HepG2 (cell line): ENCODE data around the gene ALDOA. TPM values are rescaled to one million over a fixed set of nuclear protein-coding genes. Genes with fewer than 3 reads are reported as not detected.
A peak's percentile ranks its signal among the peaks of the same experiment; 100 is the strongest.

Source experiments
- EP300 ChIP-seq, 3 experiments: sonication (generic) in 1 of 3; formaldehyde crosslinking in 1 of 3; IDR thresholded peaks; 2 replicates each; pipeline versions ENCODE4 v1.5.1 to v1.6.1; 2011 to 2020; ENCODE audit warnings: low read depth in 2 of 3, low read length in 2 of 3, borderline replicate concordance in 1 of 3, improper control_type of control experiment in 1 of 3, mild to moderate bottlenecking in 1 of 3, missing genetic modification reagents in 1 of 3, moderate library complexity in 1 of 3
- MAFK ChIP-seq, 2 experiments: IDR thresholded peaks in 1 of 2; conservative IDR thresholded peaks in 1 of 2; 2 replicates each; pipeline ENCODE4 v1.6.1; 2011; ENCODE audit warnings: improper control_type of control experiment in 2 of 2, low read length in 2 of 2
- MEIS2 ChIP-seq: sonication (generic); formaldehyde crosslinking; IDR thresholded peaks from 2 replicates; pipeline ENCODE4 v1.9.0; 2021; ENCODE audit warnings: mild to moderate bottlenecking, missing genetic modification reagents
- NFYC ChIP-seq: IDR thresholded peaks from 2 replicates; pipeline ENCODE4 v1.6.1; 2016; ENCODE audit warnings: missing genetic modification reagents, missing compliant biosample characterization
- NRL ChIP-seq: sonication (generic); formaldehyde crosslinking; IDR thresholded peaks from 2 replicates; pipeline ENCODE4 v1.5.0; 2020; ENCODE audit warnings: missing genetic modification reagents, mild to moderate bottlenecking, moderate library complexity, borderline replicate concordance
- PAWR ChIP-seq: sonication (generic); formaldehyde crosslinking; IDR thresholded peaks from 2 replicates; pipeline ENCODE4 v1.4.0; 2020; ENCODE audit warnings: missing genetic modification reagents, mild to moderate bottlenecking, borderline replicate concordance
- RBM22 ChIP-seq: fragments of 200-400 bp; formaldehyde crosslinking; optimal IDR thresholded peaks from 2 replicates; pipeline ENCODE3; 2017; ENCODE audit warnings: mild to moderate bottlenecking, low read length, moderate library complexity
- SAFB2 ChIP-seq: sonication (generic); formaldehyde crosslinking; IDR thresholded peaks from 2 replicates; pipeline ENCODE4 v1.5.1; 2020; ENCODE audit warnings: missing genetic modification reagents, low read depth, mild to moderate bottlenecking, borderline replicate concordance
- STAT5B ChIP-seq: sonication (generic); formaldehyde crosslinking; IDR thresholded peaks from 2 replicates; pipeline ENCODE4 v1.4.0; 2020; ENCODE audit warnings: missing genetic modification reagents
- TFDP2 ChIP-seq: sonication (generic); formaldehyde crosslinking; IDR thresholded peaks from 2 replicates; pipeline ENCODE4 v1.4.0; 2020; ENCODE audit warnings: missing genetic modification reagents
- USF2 ChIP-seq, 2 experiments: sonication (generic) in 1 of 2; formaldehyde crosslinking in 1 of 2; IDR thresholded peaks; 2 replicates each; pipeline versions ENCODE4 v1.5.1 to v1.6.1; 2011 to 2020; ENCODE audit warnings: borderline replicate concordance in 1 of 2, low read depth in 1 of 2, low read length in 1 of 2, mild to moderate bottlenecking in 1 of 2, missing genetic modification reagents in 1 of 2, moderate library complexity in 1 of 2
- WIZ ChIP-seq: sonication (generic); formaldehyde crosslinking; IDR thresholded peaks from 2 replicates; pipeline ENCODE4 v1.5.1; 2020; ENCODE audit warnings: mild to moderate bottlenecking, missing genetic modification reagents
- ZBTB2 ChIP-seq: sonication (generic); formaldehyde crosslinking; IDR thresholded peaks from 2 replicates; pipeline ENCODE4 v1.8.0; 2022; ENCODE audit warnings: low read depth, missing genetic modification reagents
- ZMYM3 ChIP-seq: sonication (generic); formaldehyde crosslinking; IDR thresholded peaks from 2 replicates; pipeline ENCODE4 v1.5.1; 2020; ENCODE audit warnings: mild to moderate bottlenecking, missing genetic modification reagents
- ZNF33A ChIP-seq: sonication (generic); formaldehyde crosslinking; IDR thresholded peaks from 2 replicates; pipeline ENCODE4 v1.5.1; 2020; ENCODE audit warnings: missing genetic modification reagents, mild to moderate bottlenecking, moderate library complexity, borderline replicate concordance
- ZNF704 ChIP-seq: sonication (generic); formaldehyde crosslinking; IDR thresholded peaks from 2 replicates; pipeline ENCODE4 v1.8.1; 2023; ENCODE audit warnings: mild to moderate bottlenecking, inconsistent platforms, moderate library complexity, missing genetic modification reagents, borderline replicate concordance
- ZNF788 ChIP-seq: sonication (generic); formaldehyde crosslinking; IDR thresholded peaks from 2 replicates; pipeline ENCODE4 v1.5.0; 2020; ENCODE audit warnings: mild to moderate bottlenecking, missing genetic modification reagents, borderline replicate concordance
- ZSCAN5A ChIP-seq: sonication (generic); formaldehyde crosslinking; IDR thresholded peaks from 2 replicates; pipeline ENCODE4 v1.8.0; 2022; ENCODE audit warnings: mild to moderate bottlenecking, missing genetic modification reagents, borderline replicate concordance
- polyA plus RNA-seq, 8 experiments: library from polyadenylated mRNA; depleted of rRNA in 3 of 8; stranded (reverse) in 7 of 8; unstranded in 1 of 8; fragments of >200 nt; fragmentation: Illumina TruSeq in 4 of 8; extraction: Trizol in 4 of 8; gene quantifications; 2 replicates each; pipeline versions ENCODE4 v1.2.1 to v1.2.3, GENCODE V29; 2011 to 2016; ENCODE audit warnings: low read depth in 4 of 8, missing spikeins in 1 of 8, mixed read lengths in 1 of 8; ENCODE audit not compliant: insufficient read depth in 1 of 8
- total RNA-seq, 5 experiments: library from RNA; depleted of rRNA; stranded (reverse); fragments of >200 nt; fragmentation: Illumina TruSeq; extraction: Trizol; gene quantifications; 2 replicates each; pipeline ENCODE4 v1.2.3, GENCODE V29; 2016; ENCODE audit warnings: low read depth in 1 of 5

The ALDOA gene
- total and polyA plus RNA-seq, 2 of the 13 experiments (the other 11 are each of a cell fraction or from before 2014, with no cell fraction given): 925 to 1,884 TPM

GRCh38 chr16:30091474-30092372, 26.2 kb downstream of the ALDOA start, which contains the start of gene TBX6 (continued):
- peak; percentile 90 for TF ChIP-seq TFDP2
- no peak; the same call in 1 of the 2 replicates for TF ChIP-seq ZNF704 (CRISPR knock-in tag)
- TF ChIP-seq EP300 (IDR thresholded peaks at IDR 0.05; ENCODE audit: low read depth in 2 of 2, low read length in 2 of 2): no peak
- TF ChIP-seq EP300 (CRISPR knock-in tag; IDR thresholded peaks at IDR 0.05; ENCODE audit: borderline replicate concordance): 0 out of 2 replicates have a peak, but pooled peaks have one; percentile 25
- no peak for TF ChIP-seq NRL (CRISPR knock-in tag)
- peak; percentile 65; the same call in 1 of the 2 replicates for TF ChIP-seq ZBTB2
- no peak; the same call in 1 of the 2 replicates for TF ChIP-seq ZMYM3 (CRISPR knock-in tag)
- no peak; the same call in none of the 2 replicates for TF ChIP-seq STAT5B (CRISPR knock-in tag)
- TF ChIP-seq USF2 (IDR thresholded peaks at IDR 0.05; ENCODE audit: low read depth, low read length): no peak
- TF ChIP-seq USF2 (CRISPR knock-in tag; IDR thresholded peaks at IDR 0.05; ENCODE audit: borderline replicate concordance): no peak
- peak; percentile 66; the same call in 1 of the 2 replicates for TF ChIP-seq MEIS2 (CRISPR knock-in tag)
- peak; percentile 73 for TF ChIP-seq SAFB2 (CRISPR knock-in tag)
- no peak for TF ChIP-seq PAWR (CRISPR knock-in tag)
- peak; percentile 56; the same call in 1 of the 2 replicates for TF ChIP-seq ZSCAN5A (CRISPR knock-in tag)
- no peak; the same call in 1 of the 2 replicates for TF ChIP-seq ZNF788 (CRISPR knock-in tag)
- TF ChIP-seq RBM22: no peak
- TF ChIP-seq NFYC (CRISPR knock-in tag): peak; percentile 57
- no peak for TF ChIP-seq MAFK (conservative IDR thresholded peaks at IDR 0.05 in 1 of 2, IDR thresholded peaks at IDR 0.05 in 1 of 2; ENCODE audit: low read length in 2 of 2)
- no peak for TF ChIP-seq ZNF33A
- 0 out of 2 replicates have a peak, but pooled peaks have one; percentile 16 for TF ChIP-seq WIZ (CRISPR knock-in tag)
